Measurements from ENCODE around the gene FERMT1.
"Not testable (repeated sequence)": the region's sequence is repeated elsewhere in the genome, so short reads cannot be mapped to it uniquely, and the experiment has no call there.

Gene FERMT1

DNA sequence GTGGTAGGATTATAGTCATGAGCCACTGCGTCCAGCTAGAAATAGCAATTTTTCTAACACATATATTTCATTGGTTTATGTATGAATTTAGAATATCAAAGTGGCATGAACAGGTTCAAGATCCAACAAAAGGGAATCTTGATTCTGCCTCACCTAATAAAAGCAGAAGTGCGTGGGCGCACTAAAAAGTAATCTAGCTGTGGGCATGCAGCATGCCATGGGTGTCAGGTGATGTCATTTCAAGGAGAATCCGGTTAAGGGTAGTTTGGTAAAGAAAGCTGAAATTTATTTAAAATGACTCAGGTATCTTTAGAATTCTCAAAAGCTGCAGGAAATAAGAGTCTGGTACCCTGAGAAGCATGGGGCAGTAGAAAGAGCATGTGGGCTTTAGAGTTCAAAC is 86.6 kb downstream of the FERMT1 start:
- DNase-seq (ENCODE audit: low read depth) = no peak
- TF ChIP-seq, protein P1, sequence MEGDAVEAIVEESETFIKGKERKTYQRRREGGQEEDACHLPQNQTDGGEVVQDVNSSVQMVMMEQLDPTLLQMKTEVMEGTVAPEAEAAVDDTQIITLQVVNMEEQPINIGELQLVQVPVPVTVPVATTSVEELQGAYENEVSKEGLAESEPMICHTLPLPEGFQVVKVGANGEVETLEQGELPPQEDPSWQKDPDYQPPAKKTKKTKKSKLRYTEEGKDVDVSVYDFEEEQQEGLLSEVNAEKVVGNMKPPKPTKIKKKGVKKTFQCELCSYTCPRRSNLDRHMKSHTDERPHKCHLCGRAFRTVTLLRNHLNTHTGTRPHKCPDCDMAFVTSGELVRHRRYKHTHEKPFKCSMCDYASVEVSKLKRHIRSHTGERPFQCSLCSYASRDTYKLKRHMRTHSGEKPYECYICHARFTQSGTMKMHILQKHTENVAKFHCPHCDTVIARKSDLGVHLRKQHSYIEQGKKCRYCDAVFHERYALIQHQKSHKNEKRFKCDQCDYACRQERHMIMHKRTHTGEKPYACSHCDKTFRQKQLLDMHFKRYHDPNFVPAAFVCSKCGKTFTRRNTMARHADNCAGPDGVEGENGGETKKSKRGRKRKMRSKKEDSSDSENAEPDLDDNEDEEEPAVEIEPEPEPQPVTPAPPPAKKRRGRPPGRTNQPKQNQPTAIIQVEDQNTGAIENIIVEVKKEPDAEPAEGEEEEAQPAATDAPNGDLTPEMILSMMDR (IDR thresholded peaks at IDR 0.05; ENCODE audit: control insufficient read depth, extremely low read depth, insufficient read depth) = no peak

DNA sequence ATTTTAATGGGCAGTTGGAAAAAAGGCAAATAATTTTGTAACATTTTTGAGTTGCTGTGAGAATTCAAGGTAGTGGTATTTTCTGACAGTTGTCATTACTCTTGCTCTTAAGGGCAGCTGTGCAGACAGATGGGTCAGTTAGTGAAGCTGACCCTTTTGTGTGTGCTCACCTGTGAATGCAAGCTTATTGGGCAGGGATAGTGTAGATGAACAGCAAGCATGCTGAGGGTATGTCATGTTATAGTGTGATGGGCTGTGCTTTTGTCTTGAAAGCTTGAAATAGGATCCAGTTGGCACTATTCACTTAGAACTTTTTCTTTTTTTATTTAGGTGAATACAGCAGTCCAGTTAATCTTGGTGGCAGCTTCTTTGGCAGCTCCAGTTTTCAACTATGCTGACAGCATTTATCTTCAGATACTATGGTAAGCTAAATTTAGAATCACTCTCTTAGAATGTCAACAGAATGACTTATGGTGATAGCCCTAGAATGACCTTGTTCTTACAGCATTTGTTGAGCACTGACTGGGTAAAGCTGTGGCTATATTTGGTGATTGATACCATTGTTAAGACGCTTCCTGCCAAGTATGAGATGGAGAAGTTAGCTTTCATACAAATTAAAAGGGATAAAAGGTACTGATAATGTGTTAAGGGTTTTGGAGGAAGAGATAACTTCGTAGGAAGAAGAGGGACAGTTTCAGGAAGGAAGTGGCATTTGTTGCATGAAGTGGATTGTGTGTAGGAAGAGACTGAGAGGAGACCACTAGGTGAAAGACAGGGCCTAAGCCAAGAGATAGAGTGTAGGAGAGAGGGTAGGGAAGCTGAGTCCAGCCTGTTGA is 88.5 kb downstream of the FERMT1 start:
- TF ChIP-seq, protein P1 (IDR thresholded peaks at IDR 0.05; ENCODE audit: control insufficient read depth, extremely low read depth, insufficient read depth) = no peak
- no peak for DNase-seq (ENCODE audit: low read depth)
- H3K4me3 ChIP-seq (ENCODE audit: low read depth, low read length) = no peak overlapping the region

More for the DNA sequence above, 86.6 kb downstream of the FERMT1 start:
- no peak overlapping the region for H3K4me3 ChIP-seq (ENCODE audit: low read depth, low read length)

DNA sequence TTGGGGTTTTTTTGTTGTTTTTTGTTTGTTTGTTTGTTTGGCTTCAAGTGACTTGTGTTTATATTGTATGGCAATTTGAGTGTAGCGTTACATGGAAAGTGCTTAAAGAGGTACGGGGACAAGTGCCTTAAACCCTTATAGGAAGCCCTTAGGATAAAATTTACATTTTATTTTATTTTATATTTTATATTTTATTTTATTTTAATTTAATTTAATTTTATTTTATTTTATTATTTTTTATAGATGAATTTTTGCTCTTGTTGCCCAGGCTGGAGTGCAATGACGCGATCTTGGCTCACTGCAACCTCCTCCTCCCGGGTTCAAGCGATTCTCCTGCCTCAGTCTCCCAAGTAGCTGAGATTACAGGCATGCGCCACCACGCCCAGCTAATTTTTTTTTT is 89.9 kb downstream of the FERMT1 start:
- DNase-seq (ENCODE audit: low read depth); H3K4me3 ChIP-seq (ENCODE audit: low read depth, low read length): not testable (repeated sequence)

DNA sequence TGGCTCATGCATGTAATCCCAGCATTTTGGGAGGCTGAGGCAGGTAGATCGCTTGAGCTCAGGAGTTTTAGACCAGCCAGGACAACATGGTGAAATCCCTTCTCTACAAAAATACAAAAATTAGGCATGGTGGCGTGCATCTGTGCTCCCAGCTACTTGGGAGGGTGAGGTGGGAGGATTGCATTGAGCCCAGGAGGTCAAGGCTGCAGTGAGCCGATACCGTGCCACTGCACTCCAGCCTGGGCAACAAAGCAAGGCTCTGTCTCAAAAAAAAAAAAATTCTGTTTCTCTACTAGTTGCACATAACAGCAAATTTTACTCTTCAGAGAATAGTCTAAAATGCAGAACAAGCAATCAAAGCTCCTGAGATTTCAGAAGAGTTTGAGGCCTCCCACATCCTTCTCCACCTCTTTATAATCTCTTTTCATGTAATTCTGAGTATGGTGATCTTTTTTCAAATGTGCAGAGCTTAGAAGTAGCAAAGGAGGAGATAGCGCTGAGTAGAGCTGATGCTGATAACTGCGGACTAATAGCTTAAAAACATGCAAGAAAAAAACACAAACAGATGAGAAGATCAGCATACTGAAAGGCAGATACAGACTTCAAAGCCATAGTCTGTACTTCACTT is 92.3 kb downstream of the FERMT1 start:
- no peak overlapping the region for H3K4me3 ChIP-seq (ENCODE audit: low read depth, low read length)
- TF ChIP-seq, protein P1 (IDR thresholded peaks at IDR 0.05; ENCODE audit: control insufficient read depth, extremely low read depth, insufficient read depth) = no peak
- no peak for DNase-seq (ENCODE audit: low read depth)

DNA sequence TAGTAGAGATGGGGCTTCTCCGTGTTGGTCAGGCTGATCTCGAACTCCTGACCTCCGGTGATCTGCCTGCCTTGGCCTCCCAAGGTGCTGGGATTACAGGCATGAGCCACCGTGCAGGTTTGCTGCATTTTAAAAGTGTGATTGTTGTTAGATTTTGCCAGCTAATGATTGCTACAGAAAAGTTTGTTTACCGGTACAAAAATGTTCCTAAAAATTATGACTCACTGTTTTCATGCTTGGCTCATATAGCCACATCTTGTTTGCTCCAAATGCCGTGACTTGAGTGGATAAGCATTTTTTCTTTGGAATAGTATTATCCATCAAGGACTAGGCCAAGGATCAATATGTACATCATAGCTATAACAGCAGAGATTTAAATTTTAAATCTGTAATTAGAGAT is 93.3 kb downstream of the FERMT1 start:
- no peak for DNase-seq (ENCODE audit: low read depth)
- TF ChIP-seq, protein P1 (IDR thresholded peaks at IDR 0.05; ENCODE audit: control insufficient read depth, extremely low read depth, insufficient read depth) = no peak
- no peak overlapping the region for H3K4me3 ChIP-seq (ENCODE audit: low read depth, low read length)

DNA sequence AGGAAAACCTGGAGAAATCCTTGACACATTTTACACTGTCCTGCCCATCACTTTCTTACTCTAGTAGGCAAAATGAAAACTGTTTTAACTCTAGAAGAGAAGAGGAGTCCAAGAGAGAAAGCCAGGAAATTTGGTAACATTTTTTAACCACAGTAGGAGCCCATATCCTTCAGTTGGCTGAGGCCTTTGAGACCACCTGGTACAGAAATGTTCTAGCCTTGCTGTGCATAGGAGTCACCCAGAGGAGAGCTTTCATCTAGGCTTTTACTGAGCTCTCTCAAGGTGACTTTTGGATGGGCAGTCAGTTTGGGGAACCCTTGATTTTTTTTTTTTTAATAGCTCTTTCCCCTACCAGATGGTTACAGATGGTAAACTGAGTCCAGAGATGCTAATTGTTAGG is 94.0 kb downstream of the FERMT1 start:
- no peak overlapping the region for H3K4me3 ChIP-seq (ENCODE audit: low read depth, low read length)
- DNase-seq (ENCODE audit: low read depth) = no peak
- TF ChIP-seq, protein P1 (IDR thresholded peaks at IDR 0.05; ENCODE audit: control insufficient read depth, extremely low read depth, insufficient read depth) = no peak

DNA sequence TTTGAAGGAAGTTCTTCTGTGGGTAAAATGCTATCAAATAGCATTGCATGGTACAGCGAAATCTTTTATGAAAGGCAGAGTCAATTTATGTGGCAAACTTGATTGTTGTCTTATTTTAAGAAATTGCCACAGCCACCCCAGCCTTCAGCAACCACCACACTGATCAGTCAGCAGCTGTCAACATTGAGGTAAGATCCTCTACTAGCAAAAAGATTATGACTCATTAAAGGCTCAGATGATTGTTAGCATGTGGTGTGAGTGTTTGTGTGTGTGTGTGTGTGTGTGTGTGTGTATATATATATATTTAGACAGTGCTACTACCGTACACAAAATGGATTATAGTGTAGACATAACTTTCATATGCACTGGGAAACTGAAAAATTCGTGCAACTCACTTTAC is 96.8 kb downstream of the FERMT1 start:
- H3K4me3 ChIP-seq (ENCODE audit: low read depth, low read length) = no peak overlapping the region
- TF ChIP-seq, protein P1 (IDR thresholded peaks at IDR 0.05; ENCODE audit: control insufficient read depth, extremely low read depth, insufficient read depth) = no peak
- DNase-seq (ENCODE audit: low read depth) = no peak
